HCT116 (cell line): ENCODE data around the gene AIF1. TPM values are rescaled to one million over a fixed set of nuclear protein-coding genes. Genes with fewer than 3 reads are reported as not detected.

Source experiments
- microRNA-seq: library from miRNA; unstranded; fragments of <30 nt; microRNA quantifications from one replicate; pipeline ENCODE4, GENCODE V29; 2016; ENCODE audit warnings: borderline number of aligned reads
- total RNA-seq: library from RNA; stranded (reverse); gene quantifications from one replicate; pipeline ENCODE4 v1.2.1, GENCODE V29; 2021; ENCODE audit not compliant: unreplicated experiment

AIF1 gene
- total RNA-seq, 1 experiment from 2014 or later: not detected

Small RNA genes within 50 kb of the gene (microRNA-seq; reads per million reads assigned to microRNA genes)
- not detected for gene MIR6832

Other genes starting within 250 kb of the AIF1 start
- 24.1 TPM for gene MICA, start 211.6 kb upstream of the AIF1 start, total RNA-seq
- 21.7 TPM for gene MICB, start 117.1 kb upstream of the AIF1 start, total RNA-seq
- not detected for gene MCCD1, start 86.3 kb upstream of the AIF1 start, total RNA-seq
- 545 TPM for gene DDX39B, start 73.2 kb upstream of the AIF1 start, total RNA-seq
- 1.8 TPM for gene ATP6V1G2, start 68.6 kb upstream of the AIF1 start, total RNA-seq
- gene NFKBIL1, start 67.6 kb upstream of the AIF1 start, total RNA-seq: 26.6 TPM
- 1.1 TPM for gene LTA, start 42.9 kb upstream of the AIF1 start, total RNA-seq
- gene TNF, start 39.7 kb upstream of the AIF1 start, total RNA-seq: 0.59 TPM
- gene LTB, start 32.8 kb upstream of the AIF1 start, total RNA-seq: 0.64 TPM
- gene LST1, start 29.0 kb upstream of the AIF1 start, total RNA-seq: 0.69 TPM
- gene NCR3, start 22.2 kb upstream of the AIF1 start, total RNA-seq: not detected
- gene PRRC2A, start 5.5 kb downstream of the AIF1 start, total RNA-seq: 250 TPM
- gene BAG6, start 37.4 kb downstream of the AIF1 start, total RNA-seq: 368 TPM
- gene APOM, start 40.7 kb downstream of the AIF1 start, total RNA-seq: 2.2 TPM
- 13.4 TPM for gene C6orf47, start 45.5 kb downstream of the AIF1 start, total RNA-seq
- gene GPANK1, start 49.8 kb downstream of the AIF1 start, total RNA-seq: 14.8 TPM
- gene CSNK2B, start 50.8 kb downstream of the AIF1 start, total RNA-seq: 210 TPM
- gene LY6G5B, start 54.7 kb downstream of the AIF1 start, total RNA-seq: 15.4 TPM
- 1.7 TPM for gene LY6G5C, start 65.8 kb downstream of the AIF1 start, total RNA-seq
- gene ABHD16A, start 88.1 kb downstream of the AIF1 start, total RNA-seq: 32.4 TPM
- not detected for gene LY6G6F, start 91.6 kb downstream of the AIF1 start, total RNA-seq
- gene LY6G6D, start 100.1 kb downstream of the AIF1 start, total RNA-seq: not detected
- 0.54 TPM for gene LY6G6C, start 106.5 kb downstream of the AIF1 start, total RNA-seq
- 0.42 TPM for gene MPIG6B, start 108.1 kb downstream of the AIF1 start, total RNA-seq
- 43.4 TPM for gene DDAH2, start 114.1 kb downstream of the AIF1 start, total RNA-seq
- 432 TPM for gene CLIC1, start 121.3 kb downstream of the AIF1 start, total RNA-seq
- 90.4 TPM for gene MSH5, start 124.8 kb downstream of the AIF1 start, total RNA-seq
- gene SAPCD1, start 147.4 kb downstream of the AIF1 start, total RNA-seq: 18.2 TPM
- 14.6 TPM for gene VWA7, start 162.1 kb downstream of the AIF1 start, total RNA-seq
- 254 TPM for gene VARS1, start 180.5 kb downstream of the AIF1 start, total RNA-seq
- 89.7 TPM for gene LSM2, start 191.7 kb downstream of the AIF1 start, total RNA-seq
- gene HSPA1L, start 200.0 kb downstream of the AIF1 start, total RNA-seq: 0.12 TPM
- gene HSPA1A, start 200.3 kb downstream of the AIF1 start, total RNA-seq: 5.0 TPM
- gene HSPA1B, start 212.5 kb downstream of the AIF1 start, total RNA-seq: 214 TPM
- 15.1 TPM for gene NEU1, start 247.6 kb downstream of the AIF1 start, total RNA-seq